Heart right ventricle (tissue), 16 donors: ENCODE data around the gene CLIC6. TPM values are rescaled to one million over a fixed set of nuclear protein-coding genes. Genes with fewer than 3 reads are reported as not detected.
A peak's percentile ranks its signal among the peaks of the same experiment; 100 is the strongest.
"Not testable (repeated sequence)": the region's sequence is repeated elsewhere in the genome, so short reads cannot be mapped to it uniquely, and the experiment has no call there.

ENCODE experiments used
- ATAC-seq, 8 donors: fragments of 200-7000 bp; cut with Tn5 transposase; one replicate each; pipeline ENCODE4 v1.9.1; 2020; ENCODE audit warnings: mild to moderate bottlenecking in 8 of 8, moderate library complexity in 8 of 8, moderate number of reproducible peaks in 1 of 8
- DNase-seq, 2 donors: peaks; one replicate each; pipeline ENCODE4 v3.0.0-alpha.2; 2020
- H3K27ac ChIP-seq, 10 donors: fragments of 200-600 bp; sonication (generic) in 2 of 10; one replicate each; pipeline versions ENCODE4 v1.5.0 to v1.8.0; 2020 to 2022; ENCODE audit warnings: mild to moderate bottlenecking in 3 of 10
- H3K27me3 ChIP-seq, 7 donors: fragments of 200-600 bp; one replicate each; pipeline ENCODE4 v1.8.0; 2021 to 2022; ENCODE audit warnings: mild to moderate bottlenecking in 2 of 7
- H3K36me3 ChIP-seq, 9 donors: fragments of 200-600 bp; sonication (generic) in 1 of 9; one replicate each; pipeline versions ENCODE4 v1.5.0 to v1.8.0; 2020 to 2022; ENCODE audit warnings: mild to moderate bottlenecking in 2 of 9
- H3K4me1 ChIP-seq, 9 donors: fragments of 200-600 bp; sonication (generic) in 1 of 9; one replicate each; pipeline versions ENCODE4 v1.5.0 to v1.8.0; 2020 to 2022; ENCODE audit warnings: mild to moderate bottlenecking in 4 of 9
- H3K4me3 ChIP-seq, 10 donors: fragments of 200-600 bp; sonication (generic) in 2 of 10; one replicate each; pipeline versions ENCODE4 v1.5.0 to v1.8.0; 2020 to 2022; ENCODE audit warnings: mild to moderate bottlenecking in 7 of 10, moderate library complexity in 2 of 10
- H3K9me3 ChIP-seq, 11 donors: fragments of 200-600 bp in 10 of 11; sonication (generic) in 2 of 11; one replicate each; pipeline versions ENCODE4 v1.5.0 to v1.8.0; 2013 to 2022; ENCODE audit warnings: mild to moderate bottlenecking in 2 of 11, control low read depth in 1 of 11, moderate library complexity in 1 of 11
- CTCF ChIP-seq, 9 donors: fragments of 200-600 bp; sonication (generic) in 2 of 9; IDR thresholded peaks; one replicate each; pipeline versions ENCODE4 v1.5.0 to v1.8.0; 2021 to 2022; ENCODE audit warnings: antibody characterized with exemption in 9 of 9, mild to moderate bottlenecking in 5 of 9, moderate library complexity in 1 of 9
- WGBS, 2 donors: extraction: QIAGEN DNeasy Blood & Tissue Kit; methylation state at CpG; one replicate each; pipeline ENCODE4 v1.1.7; 2013; ENCODE audit warnings: inconsistent platforms in 1 of 2; 5-methylcytosine and 5-hydroxymethylcytosine counted together
- intact Hi-C, 10 donors: fragments of 100-400 bp; cut with DNase I; formaldehyde crosslinking; loops; one replicate each; pipeline versions ENCODE4 v1.11.1 to v1.14.2; 2022
- polyA plus RNA-seq, 2 donors: library from polyadenylated mRNA; stranded (reverse); fragments of 200-250 nt; gene quantifications; one replicate each; pipeline ENCODE4 v1.2.3, GENCODE V29; 2013
- total RNA-seq, 10 donors: library from RNA; stranded (reverse); fragmentation: NEBNext Ultra II Directional in 3 of 10; extraction: Animal tissue kit (Norgen Biotek cat#: 25700) in 3 of 10; gene quantifications; one replicate each; pipeline versions ENCODE4 v1.2.1 to v1.2.4, GENCODE V29; 2021 to 2023
- donor health status: Arrhythmogenic right ventricular cardiomyopathy.
- donor health status: ischemic (EF 13 %, LVEDD 7.1; RV severe dilation, severe dysfunction).
- donor health status: healthy with polysubstance abuse.
- donor health status: DM: no; HTN: yes; CAD: no.
- donor health status: DM: no; HTN: no; CAD: no.
- donor health status: ischemic (EF 25% LVEDD 6.9; RV normal size, moderate dysfunction).
- donor health status: ischemic (EF 25% LVEDD 5.7; RV mildly dilated, moderate dysfunction).
- donor health status: healthy.
- donor health status: DM: yes; HTN: yes; CAD: no.
- donor health status: Ischemic cardiomyopathy.
- donor health status: ischemic (EF 35%, LVEDD 5.7; RV mildly dilated, moderate dysfunction).
- donor health status: nonischemic (EF 11% LVEDD 7.7; RV severe dilation, severe dysfunction).
- donor health status: DM: yes; HTN: yes; CAD: no.
- donor health status: PGD.
- donor health status: ischemic (EF 29% LVEDD 5.4; RV normal size, mild dysfunction).
- donor health status: nonischemic (EF 23%, LVEDD 6.1; RV moderate dilation, normal function).

CLIC6 gene
- total and polyA plus RNA-seq, 12 donors = 0.21 to 8.1 (median 2.4) TPM

GRCh38 chr21:34713621-34714020 is 44.8 kb downstream of the CLIC6 start:
- peaks cover 0 to 17% (median 0%) of the 10 kb centered on the region in 7 donors for H3K27me3 ChIP-seq
- ATAC-seq (no peak), DNase-seq (no peak)
- no peaks in the 10 kb centered on the region for H3K4me1 ChIP-seq
- H3K36me3 ChIP-seq = no peaks in the 10 kb centered on the region
- no peak overlapping the region for H3K27ac ChIP-seq
- H3K4me3 ChIP-seq = no peak overlapping the region
- no peaks in the 10 kb centered on the region for H3K9me3 ChIP-seq
- intact Hi-C loops = no loop called here
- no peak for TF ChIP-seq CTCF (IDR thresholded peaks at IDR 0.05)
- 50 to 63% methylated on average over 1 of the region's 1 CpG for WGBS, 2 donors

GRCh38 chr21:34715518-34715917 is 46.7 kb downstream of the CLIC6 start:
- Histone ChIP-seq H3K9me3 (no peaks in the 10 kb centered on the region), H3K4me3 (no peak overlapping the region), H3K4me1 (no peaks in the 10 kb centered on the region), H3K27me3 (peaks cover 0 to 6% (median 0%) of the 10 kb centered on the region in 7 donors), H3K27ac (no peak overlapping the region), H3K36me3 (no peaks in the 10 kb centered on the region)
- ATAC-seq = no peak
- intact Hi-C loops = no loop called here
- TF ChIP-seq CTCF (IDR thresholded peaks at IDR 0.05) = no peak
- 86 to 88% methylated on average over 5 of the region's 5 CpGs for WGBS, 2 donors
- no peak for DNase-seq

- intact Hi-C loops = no loop called here
- ATAC-seq (no peak), DNase-seq (no peak)
- peaks cover 0 to 6% (median 0%) of the 10 kb centered on the region in 7 donors for H3K27me3 ChIP-seq
- TF ChIP-seq CTCF (IDR thresholded peaks at IDR 0.05) = no peak
- H3K27ac ChIP-seq = no peak overlapping the region
- H3K4me3 ChIP-seq = no peak overlapping the region
- no peaks in the 10 kb centered on the region for H3K36me3 ChIP-seq
- H3K9me3 ChIP-seq = no peaks in the 10 kb centered on the region
- H3K4me1 ChIP-seq = no peaks in the 10 kb centered on the region
- 90 to 92% methylated on average over 7 of the region's 7 CpGs for WGBS, 2 donors
These were observed 47.3 kb downstream of the CLIC6 start for GRCh38 chr21:34715985-34716596.

- 88 to 89% methylated on average over 3 of the region's 3 CpGs for WGBS, 2 donors
- H3K4me1 ChIP-seq, H3K36me3 ChIP-seq, H3K9me3 ChIP-seq, ATAC-seq, H3K4me3 ChIP-seq, intact Hi-C loops, H3K27ac ChIP-seq, DNase-seq, H3K27me3 ChIP-seq: not testable (repeated sequence)
These were observed 49.7 kb downstream of the CLIC6 start for GRCh38 chr21:34718529-34718928.

GRCh38 chr21:34722684-34723300 is 54.0 kb downstream of the CLIC6 start:
- intact Hi-C loops = no loop called here

More at GRCh38 chr21:34722684-34723300, 54.0 kb downstream of the CLIC6 start:
- WGBS, 2 donors = 70 to 75% methylated on average over 7 of the region's 7 CpGs
- Histone ChIP-seq H3K4me3 (no peak overlapping the region), H3K36me3 (no peaks in the 10 kb centered on the region), H3K27me3 (peaks cover 0 to 26% (median 7%) of the 10 kb centered on the region in 7 donors), H3K4me1 (peaks cover 0 to 5% (median 0%) of the 10 kb centered on the region in 9 donors), H3K27ac (no peak overlapping the region), H3K9me3 (no peaks in the 10 kb centered on the region)
- peak in 7 of 9 donors; percentile 19 to 58 (median 37) for TF ChIP-seq CTCF (IDR thresholded peaks at IDR 0.05)
- ATAC-seq (no peak), DNase-seq (no peak)
